GM21381 (cell line): ENCODE results near the gene STX1A.

ENCODE experiments used
- ATAC-seq: cut with Tn5 transposase; IDR thresholded peaks from one replicate; pipeline ENCODE4 v1.9.1; 2021; ENCODE audit warnings: mild to moderate bottlenecking, moderate library complexity; ENCODE audit not compliant: unreplicated experiment

The STX1A gene

GRCh38 chr7:73708961-73709549 lies 10.4 kb downstream of the STX1A start:
- no peak for ATAC-seq

DNA sequence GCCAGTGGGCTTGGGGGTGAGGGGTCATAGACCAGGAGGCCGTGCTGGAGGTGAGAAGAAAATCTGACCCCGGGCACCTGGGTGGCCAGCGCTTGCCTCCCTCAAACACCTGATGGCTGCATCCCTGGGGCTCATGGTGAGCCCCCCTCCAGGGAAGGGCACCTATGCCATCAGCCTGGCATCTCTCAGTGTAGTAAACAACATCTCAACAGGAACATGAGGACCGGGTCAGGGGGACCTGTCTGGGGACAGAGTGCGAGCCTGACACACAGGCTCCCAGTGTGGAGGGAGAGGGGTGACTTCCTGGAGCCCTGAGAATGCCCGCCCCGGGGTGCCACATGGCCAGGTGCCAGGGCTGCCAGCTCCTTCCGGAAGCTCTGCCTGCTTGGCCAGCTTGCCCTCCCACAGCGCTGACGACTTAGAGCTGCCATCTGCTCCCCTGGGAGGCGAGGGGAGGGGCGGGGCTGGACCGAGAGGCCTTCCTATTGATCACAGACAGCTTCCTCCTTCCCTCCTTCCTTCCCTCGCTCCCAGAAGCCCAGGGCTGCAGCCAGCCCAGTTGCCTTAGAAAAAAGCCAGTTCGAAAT lies 12.3 kb downstream of the STX1A start:
- no peak for ATAC-seq

DNA sequence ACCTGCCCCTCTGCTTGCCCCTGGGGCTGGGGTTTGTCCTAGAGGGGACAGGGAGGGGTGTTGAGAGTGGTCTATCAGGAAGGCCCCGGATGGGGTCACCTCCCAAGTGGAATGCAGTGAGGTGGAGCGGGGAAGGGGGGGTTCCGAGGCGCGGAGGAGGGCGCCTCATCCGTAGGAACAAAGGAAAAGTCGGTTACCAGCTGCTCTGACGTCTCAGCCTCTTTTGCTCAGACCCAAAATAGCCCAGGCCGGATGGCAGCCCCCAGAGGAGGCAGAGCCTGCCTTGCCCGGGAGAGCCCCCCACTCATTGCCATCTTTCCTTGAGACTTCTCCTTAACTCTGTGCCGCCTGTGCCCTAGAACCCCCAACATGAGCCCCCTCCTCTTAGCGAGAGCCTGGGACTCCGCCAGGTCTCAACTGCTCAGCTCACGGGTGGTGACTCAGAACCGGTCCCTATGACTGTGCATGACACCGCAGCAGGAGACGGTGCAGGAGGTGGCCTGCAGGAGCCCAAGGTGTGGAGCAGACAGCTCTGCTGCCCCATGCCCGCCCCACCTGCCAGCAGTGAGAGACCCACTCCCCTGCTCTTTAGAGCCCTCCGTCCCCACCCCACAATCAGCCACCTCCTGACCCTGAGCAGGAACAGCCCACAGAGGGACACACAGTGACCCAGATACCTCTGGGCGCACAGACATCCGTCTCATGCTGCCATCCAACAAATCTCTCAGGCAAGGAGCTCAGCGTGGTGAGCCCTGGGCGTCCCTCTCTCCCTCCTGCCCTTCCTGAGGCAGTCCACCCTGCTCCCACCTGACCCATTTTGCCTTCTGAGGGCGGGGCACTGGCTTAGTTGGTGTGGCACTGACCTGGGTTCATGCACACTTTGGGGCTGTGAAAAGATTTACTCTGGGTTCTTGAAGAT lies 13.1 kb downstream of the STX1A start:
- ATAC-seq, result no peak

- no peak for ATAC-seq
Observed at GRCh38 chr7:73705551-73705920, 13.9 kb downstream of the STX1A start.

GRCh38 chr7:73704640-73705550 lies 14.6 kb downstream of the STX1A start:
- no peak for ATAC-seq

DNA sequence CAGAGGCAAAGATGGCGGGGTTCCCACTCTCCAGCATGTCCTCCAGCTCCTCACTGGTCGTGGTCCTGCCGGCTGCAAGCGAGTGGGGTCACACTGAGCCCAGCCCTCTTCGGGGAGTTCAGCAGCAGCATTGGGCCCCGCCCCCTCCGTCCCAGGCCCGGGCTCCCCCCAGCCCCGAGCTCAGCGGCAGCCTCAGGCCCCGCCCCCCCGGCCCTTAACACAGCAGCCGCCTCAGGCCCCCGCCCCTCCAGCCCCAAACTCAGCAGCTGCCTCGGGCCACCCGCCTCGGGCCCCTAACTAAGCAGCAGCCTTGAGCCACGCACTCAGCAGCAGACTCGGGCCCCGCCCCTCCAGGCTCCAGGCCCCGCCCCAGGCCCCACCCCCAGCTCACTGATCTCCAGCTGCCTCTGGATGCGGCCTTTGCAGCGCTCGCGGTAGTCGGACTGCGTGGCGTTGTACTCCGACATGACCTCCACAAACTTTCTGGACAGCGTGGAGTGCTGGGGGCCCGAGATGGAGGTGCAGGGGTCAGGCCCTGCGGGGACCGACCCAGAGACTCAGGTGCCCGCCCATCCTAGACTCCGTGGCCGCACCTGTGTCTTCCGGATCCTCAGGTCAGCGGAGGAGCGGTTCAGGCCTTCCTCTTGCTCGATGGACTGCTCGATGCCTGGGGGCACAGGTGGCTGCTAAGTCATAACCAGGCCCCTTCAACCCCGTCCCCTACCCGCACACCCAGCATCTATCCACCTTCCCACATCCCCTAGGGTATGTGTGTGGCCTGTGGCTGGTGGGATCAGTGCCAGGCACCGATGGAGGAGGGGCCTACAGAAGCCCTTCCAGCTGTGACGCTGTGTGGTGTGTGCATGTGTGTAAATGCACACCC lies 15.5 kb downstream of the STX1A start:
- ATAC-seq, result no peak

DNA sequence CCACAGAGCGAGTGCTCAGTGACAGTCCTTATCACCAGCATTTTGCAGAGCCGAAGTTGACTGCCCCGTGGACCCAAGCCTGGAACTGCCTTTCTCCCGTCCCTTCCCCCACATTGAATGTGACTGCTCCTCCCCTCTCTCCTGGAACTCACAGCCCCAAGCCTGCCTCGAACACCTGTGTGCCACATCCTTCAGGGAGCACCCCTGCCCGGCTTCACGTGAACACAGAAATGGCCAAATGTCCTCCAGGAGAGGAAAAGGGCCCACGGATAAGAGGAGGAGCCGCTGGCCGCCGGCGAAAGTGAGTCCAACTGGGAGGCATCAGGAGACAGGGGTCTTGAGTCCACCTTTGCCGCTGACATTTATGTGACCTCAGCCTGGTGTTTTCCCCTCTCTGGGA lies 16.2 kb downstream of the STX1A start:
- no peak for ATAC-seq

GRCh38 chr7:73702665-73703064 lies 16.8 kb downstream of the STX1A start:
- ATAC-seq, result no peak

DNA sequence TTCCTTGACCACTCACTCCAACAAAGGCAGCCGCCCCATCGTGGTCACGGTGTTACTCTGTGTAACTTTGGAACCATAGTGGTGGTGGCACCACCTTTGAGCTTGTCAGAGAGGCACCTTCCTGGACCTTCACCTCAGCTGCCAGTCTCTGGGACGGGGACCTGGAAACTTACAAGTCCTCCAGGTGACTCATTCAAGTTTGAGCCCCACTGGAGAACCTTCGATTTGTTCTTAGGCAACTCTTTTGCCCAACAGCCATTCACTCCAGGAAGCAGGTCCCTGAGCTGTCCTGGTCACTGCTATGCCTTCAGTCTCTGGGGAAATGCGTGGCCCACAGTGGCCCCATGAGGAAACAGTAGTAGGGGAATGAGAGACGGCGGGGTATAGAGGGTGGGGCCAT lies 17.2 kb downstream of the STX1A start:
- ATAC-seq, result no peak

DNA sequence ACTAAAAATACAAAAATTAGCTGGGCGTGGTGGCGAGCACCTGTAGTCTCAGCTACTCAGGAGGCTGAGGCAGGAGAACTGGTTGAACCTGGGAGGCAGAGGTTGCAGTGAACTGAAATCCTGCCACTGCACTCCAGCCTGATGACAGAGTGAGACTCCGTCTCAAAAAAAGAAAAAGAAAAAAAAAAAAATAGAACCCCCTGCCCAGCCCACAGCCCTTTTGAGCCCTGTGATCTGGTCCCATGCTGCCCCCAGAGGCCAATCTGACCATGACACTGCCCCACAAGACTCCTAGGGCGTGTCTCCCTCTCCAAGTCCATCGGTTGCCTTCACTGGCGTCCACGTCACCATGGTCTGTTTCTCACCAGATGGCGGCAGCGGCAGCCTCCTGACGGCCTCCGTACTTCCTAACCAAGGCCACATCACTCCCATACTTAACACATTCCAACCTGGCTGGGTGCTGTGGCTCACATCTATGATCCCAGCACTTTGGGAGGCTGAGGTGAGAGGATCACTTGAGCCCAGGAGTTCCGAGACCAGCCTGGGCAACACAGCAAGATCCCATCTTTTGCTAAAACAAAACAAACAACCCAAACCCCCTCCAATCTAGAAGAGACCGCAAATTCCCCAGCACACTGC lies 18.0 kb downstream of the STX1A start:
- no peak for ATAC-seq

DNA sequence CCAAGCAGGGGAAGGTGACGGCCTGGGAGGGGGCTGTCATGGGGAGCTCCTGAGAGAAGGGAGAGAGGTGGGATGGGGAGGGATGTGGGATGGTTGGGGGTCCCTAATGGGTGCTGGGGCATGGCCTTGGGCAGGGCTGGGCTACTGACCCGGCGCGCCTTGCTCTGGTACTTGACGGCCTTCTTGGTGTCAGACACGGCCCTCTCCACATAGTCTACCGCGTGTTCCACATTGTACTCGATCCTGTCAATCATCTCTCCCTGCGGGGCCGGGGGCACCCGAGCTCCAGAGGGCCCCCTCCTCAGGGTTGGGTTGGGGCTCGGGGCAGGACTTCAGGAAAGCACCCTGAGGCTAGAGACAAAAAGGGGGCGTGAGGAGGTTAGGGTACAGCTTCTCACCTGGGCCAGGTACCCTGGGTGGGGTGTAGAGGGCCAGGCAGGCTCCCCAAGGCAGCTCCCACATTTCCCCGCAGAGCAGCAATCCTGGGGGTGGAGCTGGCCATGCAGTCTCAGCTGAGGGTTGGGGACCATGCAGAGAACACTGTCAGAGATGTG lies 18.8 kb downstream of the STX1A start:
- no peak for ATAC-seq

- no peak for ATAC-seq
Observed at GRCh38 chr7:73700069-73700423, 19.4 kb downstream of the STX1A start.

- no peak for ATAC-seq
Observed at GRCh38 chr7:73699370-73700068, 19.9 kb downstream of the STX1A start.

DNA sequence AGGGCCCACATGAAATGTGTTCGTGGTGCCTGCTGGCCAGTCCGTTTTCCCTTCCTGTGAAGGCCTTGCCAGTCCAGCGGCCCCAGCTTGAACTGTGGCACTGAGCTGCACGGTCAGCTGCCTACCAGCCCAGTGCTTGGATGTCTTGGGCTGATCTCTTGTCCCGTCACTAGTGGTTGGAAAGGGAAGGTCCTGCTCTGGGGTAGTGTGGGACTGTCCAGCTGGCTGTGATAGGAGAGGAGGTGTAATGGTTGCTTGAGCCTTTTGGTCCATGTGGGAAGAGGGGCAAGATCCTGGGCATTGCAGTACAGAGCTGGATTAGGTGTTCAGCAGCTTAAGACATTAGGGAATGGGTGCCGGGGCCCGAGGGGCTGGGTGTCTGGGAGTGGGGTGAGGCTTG lies 21.1 kb downstream of the STX1A start:
- ATAC-seq, result no peak

- no peak for ATAC-seq
Observed at GRCh38 chr7:73696372-73696771, 23.1 kb downstream of the STX1A start.

DNA sequence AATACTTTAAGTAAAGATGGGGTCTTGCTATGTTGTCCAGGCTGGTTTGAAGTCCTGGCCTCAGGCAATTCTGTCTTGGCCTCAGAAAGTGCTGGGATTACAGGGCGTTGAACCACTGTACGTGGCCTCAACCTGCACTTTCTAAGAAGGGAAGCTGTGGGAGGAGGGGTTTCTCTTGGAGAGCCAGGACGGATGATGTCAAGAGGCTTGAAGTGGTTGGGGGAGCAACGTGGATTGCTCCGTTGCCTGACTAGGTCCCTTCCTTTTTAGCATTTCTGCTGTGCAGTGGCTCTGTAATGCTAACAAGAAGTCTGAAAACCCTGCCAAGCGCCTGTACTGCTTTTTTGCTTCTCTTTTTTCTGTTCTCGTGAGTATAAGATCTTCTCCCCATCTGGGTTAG lies 28.8 kb downstream of the STX1A start:
- ATAC-seq, result no peak

DNA sequence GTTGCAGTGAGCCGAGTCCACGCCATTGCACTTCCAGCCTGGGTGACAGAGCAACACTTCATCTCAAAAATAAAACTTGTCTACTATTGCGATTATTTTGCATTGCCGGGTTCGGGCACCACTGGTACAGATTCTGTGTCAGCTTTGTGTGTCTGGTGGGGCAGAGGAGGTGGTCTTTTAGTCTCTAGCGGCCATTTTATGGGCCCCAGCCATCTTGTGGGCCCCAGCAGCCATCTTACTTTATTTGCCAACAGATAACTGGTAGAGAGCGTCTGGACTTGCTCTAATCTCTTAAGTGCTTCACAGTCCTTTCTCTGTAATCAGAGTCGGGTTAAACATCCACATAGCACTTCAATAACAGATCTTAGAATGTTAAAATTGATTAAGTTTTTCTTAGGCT lies 31.2 kb downstream of the STX1A start:
- no peak for ATAC-seq

GRCh38 chr7:73685311-73685710 lies 34.2 kb downstream of the STX1A start:
- ATAC-seq, result no peak
